K562 (cell line): Measurements from ENCODE around the gene SMCHD1.

Experiments used
- CTCF ChIP-seq, 3 experiments: IDR thresholded peaks in 2 of 3; conservative IDR thresholded peaks in 1 of 3; 2 replicates each; pipeline ENCODE4 v1.5.1; 2011 to 2012; ENCODE audit warnings: low read length in 3 of 3, mild to moderate bottlenecking in 3 of 3, control low read depth in 2 of 3, improper control_type of control experiment in 1 of 3, inconsistent platforms in 1 of 3, low read depth in 1 of 3, mixed read lengths in 1 of 3, moderate library complexity in 1 of 3; ENCODE audit not compliant: insufficient read depth in 2 of 3
- KLF1 ChIP-seq: fragments of 450-650 bp; IDR thresholded peaks from 2 replicates; pipeline ENCODE4 v1.6.1; 2016; ENCODE audit warnings: missing genetic modification characterization, missing compliant biosample characterization
- LCOR ChIP-seq: sonication (generic); formaldehyde crosslinking; IDR thresholded peaks from 2 replicates; pipeline ENCODE4 v1.8.0; 2022; ENCODE audit warnings: mild to moderate bottlenecking, missing genetic modification reagents
- MTA3 ChIP-seq: fragments of 450-650 bp; formaldehyde crosslinking; IDR thresholded peaks from 2 replicates; pipeline ENCODE4 v1.6.1; 2017; ENCODE audit warnings: mild to moderate bottlenecking, borderline replicate concordance
- POLR2AphosphoS5 ChIP-seq: IDR thresholded peaks from 2 replicates; pipeline ENCODE4 v1.6.1; 2011; ENCODE audit warnings: mild to moderate bottlenecking, low read depth, low read length, moderate library complexity; ENCODE audit not compliant: control insufficient read depth, insufficient read depth
- TBL1XR1 ChIP-seq, 2 experiments: IDR thresholded peaks; 2 replicates each; pipeline ENCODE4 v1.6.1; 2012; ENCODE audit warnings: improper control_type of control experiment in 2 of 2, low read length in 2 of 2, mild to moderate bottlenecking in 1 of 2
- THRAP3 ChIP-seq: fragments of 450-650 bp; IDR thresholded peaks from 2 replicates; pipeline ENCODE4 v1.6.1; 2016; ENCODE audit warnings: mild to moderate bottlenecking, inconsistent platforms, borderline replicate concordance
- ZNF277 ChIP-seq: fragments of 250-450 bp; sonication (Bioruptor Pico); IDR thresholded peaks from 2 replicates; pipeline ENCODE4 v1.8.0; 2022; ENCODE audit warnings: inconsistent platforms, mild to moderate bottlenecking, moderate library complexity, borderline replicate concordance
- ZNF280B ChIP-seq: fragments of 250-450 bp; sonication (Bioruptor Pico); IDR thresholded peaks from 2 replicates; pipeline ENCODE4 v1.5.1; 2021; ENCODE audit warnings: mild to moderate bottlenecking
- TF ChIP-seq, protein P1 (sequence below): sonication (generic); formaldehyde crosslinking; IDR thresholded peaks from 2 replicates; pipeline ENCODE4 v1.8.1; 2023; ENCODE audit warnings: mild to moderate bottlenecking, missing genetic modification reagents

DNA sequence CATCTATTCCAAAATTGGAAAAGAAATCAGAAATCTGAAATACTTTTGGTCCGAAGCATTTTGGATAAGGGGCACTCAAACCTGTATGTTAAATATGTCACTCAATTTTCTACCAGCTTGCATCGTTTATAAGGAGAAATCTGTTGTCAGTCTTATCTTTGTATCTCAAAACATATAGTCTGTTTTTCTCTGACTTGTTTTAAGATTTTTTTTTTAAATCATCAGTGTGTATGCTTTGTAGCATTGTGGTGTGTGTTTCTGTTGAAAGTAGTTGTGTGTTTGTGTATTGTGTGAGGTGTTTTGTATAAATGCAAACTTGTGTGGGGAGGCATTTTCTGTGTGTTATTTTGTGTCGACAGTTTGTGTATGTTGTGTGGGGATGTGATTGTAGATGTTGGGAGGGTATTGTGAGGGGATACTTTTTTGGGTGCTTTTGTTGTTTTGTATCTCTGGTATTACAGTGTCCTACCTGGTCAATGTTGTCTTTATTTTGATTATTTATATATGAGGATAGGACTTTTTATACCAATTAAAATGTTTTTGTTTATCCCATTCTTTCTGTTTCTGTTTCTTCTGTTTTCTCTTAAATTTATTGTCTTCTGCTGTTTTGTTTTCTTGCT, 30.9 kb downstream of the SMCHD1 start:
- no peak for TF ChIP-seq THRAP3
- no peak for TF ChIP-seq CTCF (IDR thresholded peaks at IDR 0.05 in 2 of 3, conservative IDR thresholded peaks at IDR 0.05 in 1 of 3; ENCODE audit: insufficient read depth in 2 of 3, low read depth in 1 of 3, low read length in 3 of 3)
- no peak for TF ChIP-seq LCOR
- no peak for TF ChIP-seq ZNF280B
- TF ChIP-seq TBL1XR1 (IDR thresholded peaks at IDR 0.05; ENCODE audit: low read length in 2 of 2), result no peak
- no peak for TF ChIP-seq POLR2AphosphoS5
- no peak for TF ChIP-seq KLF1 (tag)
- no peak for TF ChIP-seq MTA3
- TF ChIP-seq ZNF277 (CRISPR knock-in tag), result no peak
- TF ChIP-seq, protein P1, sequence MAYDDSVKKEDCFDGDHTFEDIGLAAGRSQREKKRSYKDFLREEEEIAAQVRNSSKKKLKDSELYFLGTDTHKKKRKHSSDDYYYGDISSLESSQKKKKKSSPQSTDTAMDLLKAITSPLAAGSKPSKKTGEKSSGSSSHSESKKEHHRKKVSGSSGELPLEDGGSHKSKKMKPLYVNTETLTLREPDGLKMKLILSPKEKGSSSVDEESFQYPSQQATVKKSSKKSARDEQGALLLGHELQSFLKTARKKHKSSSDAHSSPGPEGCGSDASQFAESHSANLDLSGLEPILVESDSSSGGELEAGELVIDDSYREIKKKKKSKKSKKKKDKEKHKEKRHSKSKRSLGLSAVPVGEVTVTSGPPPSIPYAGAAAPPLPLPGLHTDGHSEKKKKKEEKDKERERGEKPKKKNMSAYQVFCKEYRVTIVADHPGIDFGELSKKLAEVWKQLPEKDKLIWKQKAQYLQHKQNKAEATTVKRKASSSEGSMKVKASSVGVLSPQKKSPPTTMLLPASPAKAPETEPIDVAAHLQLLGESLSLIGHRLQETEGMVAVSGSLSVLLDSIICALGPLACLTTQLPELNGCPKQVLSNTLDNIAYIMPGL (CRISPR knock-in tag), result no peak
